ENCODE results near the gene ZNF66. TPM values are rescaled to one million over a fixed set of nuclear protein-coding genes. Genes with fewer than 3 reads are reported as not detected.

Gene ZNF66
- total and polyA plus RNA-seq, 10 of the 15 experiments (the other 5 are each of a cell fraction or from before 2014, with no cell fraction given) = 0.62 to 8.5 (median 5.6) TPM

GRCh38 chr19:20791806-20792205, 15.7 kb downstream of the ZNF66 start:
- Histone ChIP-seq H3K9ac (ENCODE audit: control insufficient read depth, insufficient read depth, low read length) (no peak overlapping the region), H2AFZ (ENCODE audit: control insufficient read depth, low read depth, low read length) (no peak overlapping the region), H3K4me2 (ENCODE audit: control insufficient read depth, insufficient read depth) (no peak overlapping the region), H3K9me3 (replicated peaks; ENCODE audit: control insufficient read depth, insufficient read depth, low read length) (peaks cover 5% of the 10 kb centered on the region), H3K27ac (ENCODE audit: control insufficient read depth, insufficient read depth) (no peak overlapping the region), H3K4me1 (ENCODE audit: control insufficient read depth, insufficient read depth, low read length) (no peaks in the 10 kb centered on the region), H3K36me3 (ENCODE audit: control insufficient read depth in 2 of 2, insufficient read depth in 2 of 2, low read length in 1 of 2) (no peaks in the 10 kb centered on the region; a peak in 1 of 4 replicates), H3K4me3 (no peak overlapping the region), H4K20me1 (ENCODE audit: control insufficient read depth, insufficient read depth) (no peaks in the 10 kb centered on the region), H3K27me3 (replicated peaks in 1 of 2; ENCODE audit: control insufficient read depth in 2 of 2, insufficient read depth in 2 of 2, low read length in 1 of 2) (no peaks in the 10 kb centered on the region), H3K79me2 (ENCODE audit: control insufficient read depth, insufficient read depth, low read length) (no peaks in the 10 kb centered on the region)
- no TSS peak for BruUV-seq (replicated peaks)
- POLR2A ChIA-PET = interaction anchor here (0.6 kb wide), 1 partner anchor 15 kb away, joined by 9 read pairs; no protein-coding TSS in a partner anchor
- ATAC-seq = no peak
- no peak for DNase-seq (ENCODE audit: low read depth, low spot score)
- SMC1A ChIA-PET (ENCODE audit: uncharacterized antibody, unreplicated experiment) = interaction anchor here (1.1 kb wide), 1 partner anchor 9 kb away, joined by 3 read pairs; no protein-coding TSS in a partner anchor
- CTCF ChIA-PET = no interaction called here
- FAIRE-seq = no peak
- TF ChIP-seq MTA3 (IDR thresholded peaks at IDR 0.05; ENCODE audit: borderline replicate concordance, low read length) = no peak
- no peak for TF ChIP-seq CTCF (IDR thresholded peaks at IDR 0.05 in 2 of 3, conservative IDR thresholded peaks at IDR 0.05 in 1 of 3; ENCODE audit: control insufficient read depth in 2 of 3, extremely low read depth in 1 of 3, insufficient read depth in 1 of 3, low read depth in 3 of 3, low read length in 3 of 3)
- TF ChIP-seq IKZF1 (conservative IDR thresholded peaks at IDR 0.05) = no peak
- no peak for TF ChIP-seq SUPT20H (IDR thresholded peaks at IDR 0.05; ENCODE audit: borderline replicate concordance, control insufficient read depth, low read depth, low read length)
- TF ChIP-seq CHD1 (IDR thresholded peaks at IDR 0.05; ENCODE audit: low read depth, low read length) = no peak
- TF ChIP-seq ZNF384 (IDR thresholded peaks at IDR 0.05; ENCODE audit: borderline replicate concordance, low read depth, low read length) = no peak
- TF ChIP-seq HDAC6 (IDR thresholded peaks at IDR 0.05; ENCODE audit: unreplicated experiment) = no peak
- no peak for TF ChIP-seq SP1 (IDR thresholded peaks at IDR 0.05; ENCODE audit: low read depth, low read length)
- TF ChIP-seq SMAD1 (IDR thresholded peaks at IDR 0.05; ENCODE audit: low read depth, partially characterized antibody) = no peak
- TF ChIP-seq FOXK2 (IDR thresholded peaks at IDR 0.05) = no peak
- no peak for TF ChIP-seq CHD2 (IDR thresholded peaks at IDR 0.05; ENCODE audit: borderline replicate concordance, low read depth, low read length)
- TF ChIP-seq ASH2L (IDR thresholded peaks at IDR 0.05; ENCODE audit: borderline replicate concordance, low read depth) = no peak
- TF ChIP-seq GABPA (IDR thresholded peaks at IDR 0.05; ENCODE audit: low read depth) = no peak
- no peak for TF ChIP-seq SMAD5 (IDR thresholded peaks at IDR 0.05; ENCODE audit: low read depth)
- intact Hi-C loops (cut with micrococcal nuclease; ENCODE audit: unreplicated experiment) (no loop called here), in situ Hi-C loops (cut with MboI) (loop anchor here (25.0 kb wide), 1 partner anchor 1255 kb away; the partner anchor contains the start of genes CILP2 and YJEFN3)
- RAD21 ChIA-PET (ENCODE audit: unreplicated experiment) = no interaction called here

Measured in GM12878 (cell line).